AG04449 (cell line): ENCODE results near the gene TMEM245.
"Not testable (repeated sequence)": the region's sequence is repeated elsewhere in the genome, so short reads cannot be mapped to it uniquely, and the experiment has no call there.

Experiments
- CTCF ChIA-PET: fragments of 350-600 bp; formaldehyde crosslinking; extraction: SDS; loops from one replicate; lab custom pipeline; 2021; ENCODE audit warnings: antibody characterized with exemption; lab: Yijun Ruan, JAX
- POLR2A ChIA-PET: fragments of 400-600, 350-600 bp; formaldehyde crosslinking; extraction: SDS; loops from one replicate; lab custom pipeline; 2020; ENCODE audit warnings: antibody characterized with exemption, inconsistent platforms; lab: Yijun Ruan, JAX
- DNase-seq: peaks from one replicate; pipeline ENCODE4 v3.0.0-alpha.2; 2010; ENCODE audit warnings: low read depth, low spot score
- H3K4me3 ChIP-seq: 2 replicates; pipeline ENCODE4 v1.5.1; 2011; ENCODE audit warnings: low read depth, mild to moderate bottlenecking, control low read depth, low read length
- TF ChIP-seq, protein P1 (sequence below): IDR thresholded peaks from one replicate; pipeline ENCODE4 v1.5.1; 2011; ENCODE audit warnings: mild to moderate bottlenecking, moderate library complexity, low read length, control low read depth, inconsistent platforms; ENCODE audit not compliant: insufficient read depth; ENCODE audit errors: missing control alignments

TMEM245 gene

DNA sequence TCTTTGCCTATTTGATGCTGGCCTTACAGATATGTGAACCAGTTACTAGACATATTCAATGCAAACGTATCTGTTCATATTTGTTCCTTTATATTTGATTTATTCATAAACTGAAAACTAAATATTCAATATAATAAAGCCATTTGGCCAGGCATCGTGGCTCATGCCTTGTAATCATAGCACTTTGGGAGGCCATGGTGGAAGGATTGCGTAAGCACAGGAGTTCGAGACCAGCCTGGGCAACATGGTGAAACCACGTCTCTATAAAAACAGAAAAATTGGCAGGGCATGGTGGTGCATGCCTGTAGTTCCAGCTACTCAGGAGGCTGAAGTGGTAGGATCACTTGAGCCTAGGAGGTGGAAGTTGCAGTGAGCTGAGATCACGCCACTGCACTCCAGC, 57.2 kb downstream of the TMEM245 start:
- TF ChIP-seq, protein P1, sequence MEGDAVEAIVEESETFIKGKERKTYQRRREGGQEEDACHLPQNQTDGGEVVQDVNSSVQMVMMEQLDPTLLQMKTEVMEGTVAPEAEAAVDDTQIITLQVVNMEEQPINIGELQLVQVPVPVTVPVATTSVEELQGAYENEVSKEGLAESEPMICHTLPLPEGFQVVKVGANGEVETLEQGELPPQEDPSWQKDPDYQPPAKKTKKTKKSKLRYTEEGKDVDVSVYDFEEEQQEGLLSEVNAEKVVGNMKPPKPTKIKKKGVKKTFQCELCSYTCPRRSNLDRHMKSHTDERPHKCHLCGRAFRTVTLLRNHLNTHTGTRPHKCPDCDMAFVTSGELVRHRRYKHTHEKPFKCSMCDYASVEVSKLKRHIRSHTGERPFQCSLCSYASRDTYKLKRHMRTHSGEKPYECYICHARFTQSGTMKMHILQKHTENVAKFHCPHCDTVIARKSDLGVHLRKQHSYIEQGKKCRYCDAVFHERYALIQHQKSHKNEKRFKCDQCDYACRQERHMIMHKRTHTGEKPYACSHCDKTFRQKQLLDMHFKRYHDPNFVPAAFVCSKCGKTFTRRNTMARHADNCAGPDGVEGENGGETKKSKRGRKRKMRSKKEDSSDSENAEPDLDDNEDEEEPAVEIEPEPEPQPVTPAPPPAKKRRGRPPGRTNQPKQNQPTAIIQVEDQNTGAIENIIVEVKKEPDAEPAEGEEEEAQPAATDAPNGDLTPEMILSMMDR, result no peak
- DNase-seq, result no peak
- no peak overlapping the region for H3K4me3 ChIP-seq
- POLR2A ChIA-PET, result no interaction called here
- CTCF ChIA-PET, result no interaction called here

DNA sequence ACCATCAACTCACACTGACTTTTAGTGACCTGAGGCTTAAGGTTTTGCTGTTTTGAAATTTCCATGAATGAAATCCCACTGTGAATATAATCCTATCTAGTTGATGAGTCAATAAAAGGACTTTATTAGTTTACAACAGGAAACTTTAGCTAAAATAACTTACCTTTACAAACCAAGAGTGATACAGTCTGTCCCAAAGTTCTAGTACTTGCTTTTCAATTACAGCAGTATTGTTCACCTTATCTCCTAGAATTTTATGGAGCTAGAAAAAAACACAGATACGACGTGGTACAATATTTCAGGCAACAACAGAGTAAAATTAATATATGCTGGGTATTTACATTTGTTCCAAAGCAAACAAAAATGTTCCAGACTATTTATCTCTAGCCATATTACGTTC, 59.6 kb downstream of the TMEM245 start:
- ChIA-PET CTCF (interaction anchor here (1.9 kb wide), 1 partner anchor 12 kb away, joined by 4 read pairs; no protein-coding TSS in a partner anchor), POLR2A (no interaction called here)
- TF ChIP-seq, protein P1, result no peak
- H3K4me3 ChIP-seq, result no peak overlapping the region
- no peak for DNase-seq

DNA sequence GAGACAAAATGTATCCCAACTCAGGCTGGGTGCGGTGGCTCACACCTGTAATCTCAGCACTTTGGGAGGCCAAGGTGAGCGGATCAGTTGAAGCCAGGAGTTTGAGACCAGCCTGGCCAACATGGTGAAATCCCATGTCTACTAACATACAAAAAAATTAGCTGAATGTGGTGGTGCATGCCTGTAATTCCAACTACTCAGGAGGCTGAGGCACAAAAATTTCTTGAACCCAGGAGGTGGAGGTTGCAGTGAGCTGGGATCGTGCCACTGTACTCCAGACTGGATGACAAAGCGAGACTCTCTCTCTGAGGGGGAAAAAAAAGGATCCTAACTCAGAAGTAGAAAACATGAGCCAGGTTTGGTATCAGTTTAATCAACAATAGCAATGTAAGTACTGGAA, 66.6 kb downstream of the TMEM245 start:
- H3K4me3 ChIP-seq, CTCF ChIA-PET, POLR2A ChIA-PET, DNase-seq: not testable (repeated sequence)

DNA sequence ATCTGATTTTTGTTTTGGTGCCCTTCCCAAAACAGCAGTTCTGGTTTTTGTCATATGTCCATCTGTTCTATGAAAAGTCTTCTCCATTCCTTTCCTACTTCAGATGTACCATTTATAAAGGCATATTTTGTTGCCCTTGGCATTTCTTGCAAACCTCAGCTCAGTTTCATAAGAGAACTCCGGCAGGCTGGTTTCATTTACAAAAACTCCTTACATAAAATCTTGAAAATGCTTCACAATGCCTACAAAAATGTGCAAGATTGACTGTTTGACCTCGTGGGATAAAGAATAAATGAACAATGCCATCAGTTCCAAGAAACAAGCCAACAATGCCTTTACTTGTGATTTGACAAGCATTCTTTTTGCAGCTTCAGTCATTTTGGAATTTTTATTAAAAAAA, 67.3 kb downstream of the TMEM245 start:
- no peak overlapping the region for H3K4me3 ChIP-seq
- DNase-seq, result no peak
- TF ChIP-seq, protein P1, result no peak
- POLR2A ChIA-PET, result no interaction called here
- CTCF ChIA-PET, result no interaction called here

DNA sequence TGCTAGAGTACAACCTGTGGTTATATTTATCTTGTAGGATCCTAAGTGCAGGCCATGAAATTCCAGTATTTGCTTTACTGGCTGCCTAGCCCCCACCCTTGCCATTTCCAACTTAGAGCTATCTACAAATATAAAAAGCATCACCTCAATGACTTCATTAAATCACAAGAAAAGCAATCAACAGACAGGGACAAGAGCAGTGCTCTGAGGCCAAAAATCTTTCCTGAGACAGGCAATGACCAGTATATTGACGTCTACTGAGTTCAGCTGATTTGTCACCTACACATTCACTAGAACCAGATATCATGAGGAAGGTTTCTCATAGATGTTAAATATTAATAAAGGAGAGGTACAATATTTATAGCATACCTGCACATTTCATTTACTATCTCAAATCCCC, 68.0 kb downstream of the TMEM245 start:
- H3K4me3 ChIP-seq, result no peak overlapping the region
- DNase-seq, result no peak
- POLR2A ChIA-PET, result no interaction called here
- CTCF ChIA-PET, result no interaction called here
- TF ChIP-seq, protein P1, result no peak

DNA sequence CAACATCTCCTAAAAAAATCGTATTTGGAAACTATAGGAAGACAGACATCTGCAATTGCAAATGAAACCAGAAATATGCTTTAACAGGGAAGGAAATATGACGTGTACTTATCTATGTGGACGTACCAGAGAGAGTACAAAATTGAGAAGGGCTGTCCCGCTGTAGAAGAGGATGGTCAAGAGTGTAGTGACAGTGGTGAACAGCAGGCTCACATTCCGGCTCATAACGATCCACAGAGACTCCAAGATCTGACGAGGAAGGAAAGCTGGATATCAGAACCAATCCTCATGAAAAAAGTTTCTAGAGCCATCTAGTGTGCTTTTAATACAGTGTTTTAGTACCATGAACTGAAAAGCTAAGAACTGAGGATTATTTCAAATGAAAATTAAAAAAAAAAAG, 69.3 kb downstream of the TMEM245 start:
- TF ChIP-seq, protein P1, result no peak
- DNase-seq, result no peak
- no peak overlapping the region for H3K4me3 ChIP-seq
- CTCF ChIA-PET, result no interaction called here
- POLR2A ChIA-PET, result no interaction called here

DNA sequence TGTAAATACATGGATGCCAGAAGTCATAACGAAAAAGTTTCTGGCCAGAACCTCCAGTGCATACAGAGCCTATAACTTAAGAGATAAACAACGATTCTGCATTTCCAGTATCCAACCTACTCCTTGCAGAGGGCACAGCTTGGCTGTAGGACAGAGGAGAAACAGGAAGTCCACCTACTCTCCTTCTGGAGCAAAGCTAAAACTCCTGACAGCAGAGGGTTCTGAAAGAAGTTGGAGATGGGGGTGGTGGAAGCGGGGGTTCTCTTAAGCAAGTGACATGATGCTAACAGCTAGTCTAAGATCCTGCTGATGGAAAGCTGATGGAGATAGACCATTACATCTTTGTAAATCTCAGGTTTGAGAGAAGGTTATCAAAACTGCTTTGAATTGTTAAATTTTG, 70.9 kb downstream of the TMEM245 start:
- TF ChIP-seq, protein P1, result no peak
- H3K4me3 ChIP-seq, result no peak overlapping the region
- no peak for DNase-seq
- CTCF ChIA-PET, result interaction anchor here (1.1 to 1.6 kb wide), 3 partner anchors 9 to 70 kb away, joined by 3 to 4 read pairs (median 3); no protein-coding TSS in a partner anchor
- POLR2A ChIA-PET, result no interaction called here
